GM12875 (cell line): ENCODE measurements around the gene SHISAL1.

ENCODE experiments used
- H3K4me3 ChIP-seq: one replicate; pipeline ENCODE4 v1.5.1; 2011; ENCODE audit warnings: low read depth, low read length, control low read depth
- TF ChIP-seq, protein P1 (sequence below): IDR thresholded peaks from 2 replicates; pipeline ENCODE4 v1.5.1; 2011; ENCODE audit warnings: low read depth, mild to moderate bottlenecking, control low read depth, inconsistent platforms, low read length, moderate library complexity, borderline replicate concordance; ENCODE audit not compliant: insufficient read depth

SHISAL1 gene

DNA sequence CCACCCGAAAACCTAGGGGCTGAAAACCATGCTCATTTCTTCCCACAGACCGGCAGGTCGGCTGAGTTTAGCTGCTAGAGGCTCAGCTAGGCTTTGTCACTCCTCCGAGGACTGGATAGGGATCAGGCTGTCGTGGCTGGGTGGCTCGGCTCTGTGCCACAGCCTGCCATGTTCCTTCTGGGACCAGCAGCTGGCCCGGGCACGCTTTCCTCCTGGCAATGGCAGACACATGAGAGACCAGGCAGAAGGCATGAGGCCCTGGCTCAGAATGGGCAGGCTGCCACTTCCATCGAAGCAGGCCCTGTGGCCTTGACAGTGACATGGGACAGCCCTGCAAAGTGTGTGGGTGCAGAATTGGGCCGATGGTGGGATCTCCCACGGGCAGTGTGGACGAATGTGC, 111.1 kb downstream of the SHISAL1 start:
- TF ChIP-seq, protein P1, sequence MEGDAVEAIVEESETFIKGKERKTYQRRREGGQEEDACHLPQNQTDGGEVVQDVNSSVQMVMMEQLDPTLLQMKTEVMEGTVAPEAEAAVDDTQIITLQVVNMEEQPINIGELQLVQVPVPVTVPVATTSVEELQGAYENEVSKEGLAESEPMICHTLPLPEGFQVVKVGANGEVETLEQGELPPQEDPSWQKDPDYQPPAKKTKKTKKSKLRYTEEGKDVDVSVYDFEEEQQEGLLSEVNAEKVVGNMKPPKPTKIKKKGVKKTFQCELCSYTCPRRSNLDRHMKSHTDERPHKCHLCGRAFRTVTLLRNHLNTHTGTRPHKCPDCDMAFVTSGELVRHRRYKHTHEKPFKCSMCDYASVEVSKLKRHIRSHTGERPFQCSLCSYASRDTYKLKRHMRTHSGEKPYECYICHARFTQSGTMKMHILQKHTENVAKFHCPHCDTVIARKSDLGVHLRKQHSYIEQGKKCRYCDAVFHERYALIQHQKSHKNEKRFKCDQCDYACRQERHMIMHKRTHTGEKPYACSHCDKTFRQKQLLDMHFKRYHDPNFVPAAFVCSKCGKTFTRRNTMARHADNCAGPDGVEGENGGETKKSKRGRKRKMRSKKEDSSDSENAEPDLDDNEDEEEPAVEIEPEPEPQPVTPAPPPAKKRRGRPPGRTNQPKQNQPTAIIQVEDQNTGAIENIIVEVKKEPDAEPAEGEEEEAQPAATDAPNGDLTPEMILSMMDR, result no peak
- no peak overlapping the region for H3K4me3 ChIP-seq

DNA sequence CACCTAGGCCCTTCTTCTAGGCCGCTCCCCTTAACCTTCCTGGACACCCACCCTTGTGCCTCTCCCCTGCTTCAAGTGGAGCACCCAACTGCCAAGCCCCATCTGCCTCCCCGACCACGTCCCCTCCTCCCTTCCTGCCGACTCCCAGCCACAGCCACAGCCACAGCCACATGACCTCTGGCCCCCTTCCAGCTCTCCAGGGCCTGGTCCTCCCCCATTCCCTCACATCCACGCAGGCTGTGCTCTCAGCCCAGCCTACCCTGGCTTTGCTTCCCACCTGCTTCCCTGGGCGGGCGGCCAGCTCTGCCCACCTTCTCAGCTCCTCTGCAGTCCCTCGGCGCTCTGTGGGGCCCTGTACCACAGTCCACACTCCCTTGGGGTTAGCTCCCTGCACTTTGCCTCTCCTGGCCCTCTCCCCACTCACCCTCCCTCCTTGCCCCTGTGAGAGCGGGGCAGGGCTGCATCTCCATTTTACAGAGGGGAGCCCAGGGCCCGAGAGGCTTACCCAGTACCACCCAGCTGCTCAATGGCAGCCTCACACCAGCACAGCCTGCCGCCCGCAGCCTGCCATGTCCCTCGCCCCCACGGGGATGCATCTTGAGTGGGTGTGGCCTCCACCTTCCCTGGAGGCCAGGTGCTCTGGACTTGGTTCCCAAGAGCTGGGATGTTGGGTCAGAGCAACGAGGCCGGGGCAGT, 111.7 kb downstream of the SHISAL1 start:
- H3K4me3 ChIP-seq, result no peak overlapping the region
- TF ChIP-seq, protein P1, result no peak

DNA sequence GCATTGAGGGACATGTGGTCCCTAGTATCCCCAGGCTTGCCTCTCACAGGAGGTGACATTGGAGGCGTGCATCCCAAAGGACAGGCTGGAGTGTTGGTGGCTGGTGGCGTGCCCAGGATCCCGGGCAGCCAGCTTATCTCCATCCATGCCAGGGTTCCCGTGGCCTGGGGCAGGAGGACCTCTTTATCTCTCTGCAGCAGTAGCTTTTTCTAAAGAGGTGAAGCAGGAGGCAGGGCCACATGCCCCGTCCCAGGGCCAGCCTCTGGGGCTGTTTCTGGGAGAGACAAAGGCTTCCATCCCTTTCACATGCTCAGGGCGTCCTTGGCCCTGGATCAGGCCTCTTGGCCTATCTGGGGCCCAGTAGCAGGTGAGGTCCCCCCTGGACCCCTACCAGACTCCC, 112.3 kb downstream of the SHISAL1 start:
- H3K4me3 ChIP-seq, result no peak overlapping the region
- TF ChIP-seq, protein P1, result no peak

DNA sequence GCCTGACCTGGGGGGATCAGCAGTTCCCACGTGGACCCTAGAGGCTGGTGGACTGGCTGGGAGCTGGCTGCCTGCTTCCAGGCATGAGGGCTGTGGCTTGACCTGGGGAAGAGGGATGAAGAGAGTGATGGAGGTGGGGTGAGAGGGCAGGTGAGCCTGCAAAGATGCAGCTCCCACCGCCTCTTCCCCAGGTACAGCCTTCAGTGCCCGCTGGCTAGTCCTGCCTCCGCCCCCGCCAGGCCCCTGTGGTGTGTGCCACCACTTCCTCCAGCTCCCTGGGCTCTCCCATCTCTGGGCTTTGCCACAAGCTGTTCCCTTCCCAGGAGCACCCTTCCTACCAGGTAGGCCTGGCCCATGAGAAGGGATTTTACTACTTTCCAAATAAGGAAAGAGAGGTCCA, 112.9 kb downstream of the SHISAL1 start:
- TF ChIP-seq, protein P1, result no peak

DNA sequence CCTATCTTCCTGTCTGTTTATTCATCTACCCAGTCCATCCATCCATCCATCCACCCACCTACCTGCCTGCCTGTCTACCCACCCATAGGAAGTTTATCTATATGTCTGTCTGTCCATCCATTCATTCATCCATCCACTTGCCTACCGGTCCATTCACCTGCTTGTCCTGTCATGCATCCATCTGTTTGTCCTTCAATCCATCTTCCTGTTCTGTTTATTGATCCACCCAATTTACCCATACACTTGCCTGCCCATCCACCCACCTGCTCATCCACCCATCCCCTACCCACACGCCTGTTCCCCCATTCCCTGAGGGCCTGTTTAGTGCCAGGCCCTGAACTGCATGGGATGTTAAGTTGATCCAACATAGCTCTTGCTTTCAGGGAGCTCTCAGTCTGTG, 113.6 kb downstream of the SHISAL1 start:
- TF ChIP-seq, protein P1, result no peak
- no peak overlapping the region for H3K4me3 ChIP-seq

More for the DNA sequence above, 112.9 kb downstream of the SHISAL1 start:
- no peak overlapping the region for H3K4me3 ChIP-seq

DNA sequence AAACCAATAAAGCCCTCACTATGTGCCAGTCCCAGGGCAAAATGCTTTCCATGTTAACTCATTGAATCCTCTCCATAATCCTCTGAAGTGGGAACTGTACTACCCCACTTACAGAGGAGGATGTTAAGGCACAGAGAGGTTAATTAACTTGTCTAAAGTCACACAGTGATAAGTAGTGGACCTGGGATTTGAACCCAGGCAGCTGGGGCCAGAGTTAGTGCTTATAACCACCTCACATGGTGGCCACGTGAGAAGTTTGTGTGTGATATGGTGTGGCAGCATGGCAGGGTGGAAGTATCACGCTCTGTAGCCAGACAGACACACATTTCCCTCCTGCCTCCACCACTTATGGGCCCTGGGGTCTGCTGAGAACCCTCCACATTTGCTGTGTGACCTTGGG, 115.5 kb downstream of the SHISAL1 start:
- TF ChIP-seq, protein P1, result no peak
- no peak overlapping the region for H3K4me3 ChIP-seq

DNA sequence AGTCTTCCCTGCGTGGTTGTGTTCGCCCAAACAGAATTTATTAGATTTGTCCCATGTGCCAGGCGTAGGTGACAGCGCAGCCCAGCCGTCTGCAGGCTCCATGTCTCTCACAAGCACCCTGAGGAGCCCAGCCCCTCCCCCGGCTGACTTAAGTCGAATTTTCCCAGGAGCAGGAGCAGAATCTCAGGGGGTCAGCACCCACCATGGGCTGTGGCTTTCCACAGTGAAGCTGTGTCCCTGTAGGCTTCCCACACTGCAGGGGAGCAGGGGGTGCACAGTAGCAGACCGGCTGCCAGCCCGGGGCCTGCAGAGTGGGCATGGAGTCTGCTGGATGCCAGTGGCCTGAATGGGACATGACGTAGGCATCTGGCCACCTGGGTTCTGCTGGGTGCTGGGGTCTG, 116.0 kb downstream of the SHISAL1 start:
- no peak overlapping the region for H3K4me3 ChIP-seq
- TF ChIP-seq, protein P1, result no peak
